DOHH2 (cell line): ENCODE results near the gene ANKS1B.

Experiments
- H3F3A ChIP-seq: fragments of 200-600 bp; sonication (generic), shearing (Covaris generic); 2 replicates; pipeline ENCODE4 v1.6.0; 2016; ENCODE audit warnings: antibody characterized with exemption, mild to moderate bottlenecking; ENCODE audit not compliant: control insufficient read depth, insufficient read depth
- H3K27ac ChIP-seq: fragments of 200-600 bp; sonication (generic); 2 replicates; pipeline ENCODE4 v1.5.1; 2014; ENCODE audit warnings: low read depth, mild to moderate bottlenecking, low read length, moderate library complexity
- H3K27me3 ChIP-seq: fragments of 200-600 bp; sonication (generic); 2 replicates; pipeline ENCODE4 v1.6.1; 2014; ENCODE audit warnings: mild to moderate bottlenecking, low read length, mixed read lengths; ENCODE audit not compliant: control insufficient read depth
- H3K36me3 ChIP-seq: fragments of 200-600 bp; sonication (generic); 2 replicates; pipeline ENCODE4 v1.6.1; 2014; ENCODE audit warnings: mild to moderate bottlenecking, low read length, moderate library complexity, mixed read lengths; ENCODE audit not compliant: control insufficient read depth
- H3K4me1 ChIP-seq: fragments of 200-600 bp; sonication (generic); 2 replicates; pipeline ENCODE4 v1.6.1; 2014; ENCODE audit warnings: mild to moderate bottlenecking, low read length, mixed read lengths; ENCODE audit not compliant: control insufficient read depth
- H3K4me2 ChIP-seq: fragments of 200-600 bp; sonication (generic); 2 replicates; pipeline ENCODE4 v1.6.0; 2014; ENCODE audit warnings: mild to moderate bottlenecking, low read length, moderate library complexity
- H3K4me3 ChIP-seq: fragments of 200-600 bp; sonication (generic); 2 replicates; pipeline ENCODE4 v1.5.1; 2014; ENCODE audit warnings: mild to moderate bottlenecking, low read length, mixed read lengths
- H3K79me2 ChIP-seq: fragments of 200-600 bp; sonication (generic); 2 replicates; pipeline ENCODE4 v1.6.1; 2014; ENCODE audit warnings: mild to moderate bottlenecking, low read length, mixed read lengths; ENCODE audit not compliant: control insufficient read depth
- H3K9me2 ChIP-seq: fragments of 200-600 bp; sonication (generic); replicated peaks from 2 replicates; pipeline ENCODE4 v1.6.1; 2014; ENCODE audit warnings: mild to moderate bottlenecking, low read length, mixed read lengths; ENCODE audit not compliant: control insufficient read depth
- H3K9me3 ChIP-seq: fragments of 200-600 bp; sonication (generic); 2 replicates; pipeline ENCODE4 v1.6.1; 2014; ENCODE audit warnings: antibody characterized with exemption, low read length, mixed read lengths; ENCODE audit not compliant: control insufficient read depth, insufficient read depth
- H4K20me1 ChIP-seq: fragments of 200-600 bp; sonication (generic); 2 replicates; pipeline ENCODE4 v1.6.0; 2014; ENCODE audit warnings: low read depth, mild to moderate bottlenecking, antibody characterized with exemption, low read length, moderate library complexity; ENCODE audit not compliant: control insufficient read depth, insufficient read depth
- EZH2phosphoT487 ChIP-seq: fragments of 200-600 bp; sonication (generic); IDR thresholded peaks from 2 replicates; pipeline ENCODE4 v1.6.1; 2017; ENCODE audit warnings: borderline replicate concordance, mild to moderate bottlenecking, antibody characterized with exemption, low read length, moderate library complexity, mixed read lengths
- TF ChIP-seq, protein P1 (sequence below): fragments of 200-600 bp; sonication (generic); IDR thresholded peaks from one replicate; pipeline ENCODE4 v1.5.1; 2014; ENCODE audit warnings: antibody characterized with exemption, mild to moderate bottlenecking, low read depth, low read length; ENCODE audit not compliant: poor library complexity, severe bottlenecking

Gene ANKS1B

DNA sequence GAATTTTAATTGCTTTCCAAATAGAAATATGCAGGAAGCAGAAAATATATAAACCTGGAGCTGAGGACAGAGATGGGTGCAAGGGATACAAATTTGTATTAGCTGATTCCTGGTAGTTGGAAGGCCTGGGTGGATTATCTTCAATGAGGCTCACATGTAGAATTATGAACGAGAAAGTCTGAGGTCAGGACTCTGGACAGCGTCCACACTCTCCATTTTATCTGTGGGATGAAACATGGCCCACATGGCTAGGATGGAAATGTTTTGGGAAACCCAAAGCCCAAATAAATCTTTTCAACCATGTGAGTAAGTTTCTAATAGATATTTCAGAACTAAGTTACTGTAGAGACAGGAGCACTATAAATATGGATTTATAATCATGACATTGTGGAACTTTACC, 1083.5 kb downstream of the ANKS1B start:
- Histone ChIP-seq H3K4me3 (no peak overlapping the region), H3K79me2 (no peaks in the 10 kb centered on the region), H3K4me2 (no peak overlapping the region), H3K27me3 (no peaks in the 10 kb centered on the region), H3K4me1 (no peaks in the 10 kb centered on the region), H3K36me3 (no peaks in the 10 kb centered on the region), H3K27ac (no peak overlapping the region), H3F3A (no peaks in the 10 kb centered on the region), H3K9me3 (no peaks in the 10 kb centered on the region), H4K20me1 (no peaks in the 10 kb centered on the region), H3K9me2 (no peaks in the 10 kb centered on the region)
- TF ChIP-seq, protein P1, sequence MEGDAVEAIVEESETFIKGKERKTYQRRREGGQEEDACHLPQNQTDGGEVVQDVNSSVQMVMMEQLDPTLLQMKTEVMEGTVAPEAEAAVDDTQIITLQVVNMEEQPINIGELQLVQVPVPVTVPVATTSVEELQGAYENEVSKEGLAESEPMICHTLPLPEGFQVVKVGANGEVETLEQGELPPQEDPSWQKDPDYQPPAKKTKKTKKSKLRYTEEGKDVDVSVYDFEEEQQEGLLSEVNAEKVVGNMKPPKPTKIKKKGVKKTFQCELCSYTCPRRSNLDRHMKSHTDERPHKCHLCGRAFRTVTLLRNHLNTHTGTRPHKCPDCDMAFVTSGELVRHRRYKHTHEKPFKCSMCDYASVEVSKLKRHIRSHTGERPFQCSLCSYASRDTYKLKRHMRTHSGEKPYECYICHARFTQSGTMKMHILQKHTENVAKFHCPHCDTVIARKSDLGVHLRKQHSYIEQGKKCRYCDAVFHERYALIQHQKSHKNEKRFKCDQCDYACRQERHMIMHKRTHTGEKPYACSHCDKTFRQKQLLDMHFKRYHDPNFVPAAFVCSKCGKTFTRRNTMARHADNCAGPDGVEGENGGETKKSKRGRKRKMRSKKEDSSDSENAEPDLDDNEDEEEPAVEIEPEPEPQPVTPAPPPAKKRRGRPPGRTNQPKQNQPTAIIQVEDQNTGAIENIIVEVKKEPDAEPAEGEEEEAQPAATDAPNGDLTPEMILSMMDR, result no peak
- TF ChIP-seq EZH2phosphoT487, result no peak

DNA sequence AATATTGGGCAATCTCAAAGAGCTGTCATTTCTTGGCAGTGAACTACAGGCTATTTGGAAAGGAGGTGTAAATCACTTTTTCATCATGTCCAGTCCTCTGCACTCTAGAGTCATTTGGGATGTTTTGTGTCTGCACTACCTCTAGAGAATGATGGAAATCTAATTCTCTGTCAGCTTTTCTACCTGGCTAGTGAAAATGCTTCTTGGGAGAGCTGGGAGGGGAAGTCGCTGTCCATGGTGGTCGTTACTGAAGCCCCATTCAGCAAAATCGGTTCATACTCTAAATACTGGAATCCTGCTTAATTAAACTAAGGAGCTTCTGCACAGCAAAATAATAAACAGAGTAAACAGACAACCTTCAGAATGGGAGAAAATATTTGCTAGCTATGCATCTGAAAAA, 1087.8 kb downstream of the ANKS1B start:
- Histone ChIP-seq H3K4me1 (no peaks in the 10 kb centered on the region), H3K4me2 (no peak overlapping the region), H3K27ac (no peak overlapping the region), H3K9me2 (no peaks in the 10 kb centered on the region), H3K4me3 (no peak overlapping the region), H3K9me3 (no peaks in the 10 kb centered on the region), H3K79me2 (no peaks in the 10 kb centered on the region), H3K27me3 (no peaks in the 10 kb centered on the region), H3K36me3 (no peaks in the 10 kb centered on the region), H4K20me1 (no peaks in the 10 kb centered on the region), H3F3A (no peaks in the 10 kb centered on the region)
- TF ChIP-seq, protein P1, result no peak
- no peak for TF ChIP-seq EZH2phosphoT487

DNA sequence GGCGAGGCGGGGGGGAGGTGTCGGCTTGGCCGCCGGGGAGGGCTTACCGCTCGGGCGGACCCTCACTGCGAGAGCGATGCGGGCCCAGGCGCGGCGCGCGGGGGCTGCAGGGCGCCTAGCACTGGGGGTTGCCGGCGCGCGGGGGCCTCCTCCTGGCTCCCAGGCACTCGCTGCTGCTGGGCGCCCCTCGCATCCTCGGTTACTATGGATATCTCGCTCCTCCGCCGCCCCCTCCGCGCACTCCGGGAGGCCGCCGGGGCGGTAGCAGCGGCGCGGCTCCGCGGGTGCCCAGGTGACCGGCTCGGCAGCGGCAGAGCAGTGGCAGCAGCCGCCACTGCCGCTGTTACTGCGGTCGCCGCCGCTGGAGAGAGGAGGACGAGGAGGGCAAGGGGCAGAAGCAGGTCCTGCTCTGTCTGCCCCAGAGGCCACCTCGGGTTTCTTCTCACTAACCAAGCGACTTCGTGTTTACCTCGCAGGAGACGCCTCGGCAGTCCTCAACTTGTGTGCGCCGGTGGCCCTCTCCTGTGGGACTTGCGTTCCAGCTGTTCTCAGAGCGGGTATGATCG, 1089.6 kb downstream of the ANKS1B start:
- Histone ChIP-seq H4K20me1 (no peaks in the 10 kb centered on the region), H3K4me3 (no peak overlapping the region), H3K4me1 (no peaks in the 10 kb centered on the region), H3K27ac (no peak overlapping the region), H3K4me2 (no peak overlapping the region), H3K79me2 (no peaks in the 10 kb centered on the region), H3K9me2 (no peaks in the 10 kb centered on the region), H3K27me3 (no peaks in the 10 kb centered on the region), H3F3A (no peaks in the 10 kb centered on the region), H3K36me3 (no peaks in the 10 kb centered on the region), H3K9me3 (no peaks in the 10 kb centered on the region)
- TF ChIP-seq, protein P1, result no peak
- no peak for TF ChIP-seq EZH2phosphoT487
